HG02798 (cell line): ENCODE measurements around the gene UBE2D2.

Source experiments
- ATAC-seq: cut with Tn5 transposase; IDR thresholded peaks from one replicate; pipeline ENCODE4 v1.9.1; 2021; ENCODE audit warnings: mild to moderate bottlenecking; ENCODE audit not compliant: unreplicated experiment, poor library complexity

UBE2D2 gene

DNA sequence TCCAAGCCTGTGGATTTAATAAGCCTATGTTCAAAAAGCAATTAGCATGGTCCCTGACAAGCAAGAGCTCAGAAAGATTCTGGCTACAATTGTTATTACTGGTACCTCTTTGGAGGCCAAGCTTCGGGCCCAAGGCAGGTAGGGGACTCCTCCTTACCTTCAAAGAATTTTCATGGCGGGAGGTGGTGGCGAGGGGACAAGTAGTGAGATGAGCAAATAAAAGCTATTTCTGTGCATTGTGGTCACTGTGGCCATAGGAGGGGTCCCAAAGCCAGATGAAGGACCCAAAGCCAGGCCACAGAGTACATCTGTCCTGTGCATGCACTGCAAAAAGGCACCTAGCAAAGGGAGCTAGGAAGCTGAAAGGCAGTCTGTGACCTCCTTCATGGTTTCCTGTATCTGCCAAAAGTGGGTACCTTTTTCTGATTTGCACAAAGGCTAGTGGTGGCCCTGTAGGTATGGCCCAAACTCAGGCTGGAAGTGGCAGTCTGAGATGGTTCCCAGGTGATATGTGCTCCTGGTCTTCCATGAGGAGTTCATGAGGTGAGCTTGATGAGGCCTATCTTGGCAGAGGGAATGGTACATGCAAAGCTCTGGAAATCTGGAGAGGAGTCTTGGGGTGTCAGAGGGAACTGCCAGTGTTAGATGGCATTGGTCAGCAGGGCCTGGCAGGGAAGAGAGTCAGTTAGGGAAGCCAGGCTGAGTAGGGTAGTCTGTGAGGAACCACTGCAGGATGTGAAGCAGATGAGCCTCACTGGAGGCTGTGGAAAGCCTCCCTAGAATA is 83.7 kb downstream of the UBE2D2 start:
- no peak for ATAC-seq

DNA sequence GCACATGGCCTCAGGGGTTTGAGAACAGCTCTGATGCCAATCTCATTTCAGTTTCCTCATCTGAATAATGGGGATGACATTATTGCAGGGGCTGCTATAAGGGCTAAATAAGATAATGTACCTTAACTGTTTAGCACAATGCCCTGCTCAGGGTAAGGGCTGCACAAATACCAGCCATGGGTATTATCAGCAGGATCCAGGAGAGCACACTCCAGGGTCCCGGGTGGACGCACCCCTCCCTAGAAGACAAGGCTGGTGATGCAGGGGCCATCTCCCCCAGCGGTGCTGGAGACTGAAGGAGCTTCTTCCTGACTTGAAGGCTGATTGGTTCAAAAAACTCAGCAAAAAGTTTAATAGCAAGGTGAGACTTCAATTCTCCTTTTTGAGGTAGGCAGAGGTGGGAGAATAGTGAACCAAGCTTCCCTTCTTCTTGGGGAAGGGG is 84.3 kb downstream of the UBE2D2 start:
- no peak for ATAC-seq

DNA sequence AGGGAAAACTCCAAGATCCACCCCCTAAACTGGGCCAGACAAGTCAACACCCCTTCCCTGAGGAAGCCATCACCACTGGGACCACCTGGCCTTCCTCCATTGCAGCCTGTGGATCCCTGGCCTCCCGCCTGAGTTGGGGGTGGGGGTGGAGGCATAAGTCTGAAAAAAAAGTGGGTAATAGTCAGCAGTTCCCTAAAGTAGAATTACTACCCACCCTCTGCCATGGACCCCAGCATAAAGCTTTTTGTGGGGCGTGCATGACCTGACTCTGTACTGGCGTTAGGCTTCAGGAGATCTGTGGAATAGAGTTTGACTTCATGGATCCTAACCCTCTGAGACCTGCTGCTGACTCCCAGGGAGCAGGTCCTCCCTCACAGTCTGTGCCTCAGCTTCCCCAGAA is 85.0 kb downstream of the UBE2D2 start:
- no peak for ATAC-seq

DNA sequence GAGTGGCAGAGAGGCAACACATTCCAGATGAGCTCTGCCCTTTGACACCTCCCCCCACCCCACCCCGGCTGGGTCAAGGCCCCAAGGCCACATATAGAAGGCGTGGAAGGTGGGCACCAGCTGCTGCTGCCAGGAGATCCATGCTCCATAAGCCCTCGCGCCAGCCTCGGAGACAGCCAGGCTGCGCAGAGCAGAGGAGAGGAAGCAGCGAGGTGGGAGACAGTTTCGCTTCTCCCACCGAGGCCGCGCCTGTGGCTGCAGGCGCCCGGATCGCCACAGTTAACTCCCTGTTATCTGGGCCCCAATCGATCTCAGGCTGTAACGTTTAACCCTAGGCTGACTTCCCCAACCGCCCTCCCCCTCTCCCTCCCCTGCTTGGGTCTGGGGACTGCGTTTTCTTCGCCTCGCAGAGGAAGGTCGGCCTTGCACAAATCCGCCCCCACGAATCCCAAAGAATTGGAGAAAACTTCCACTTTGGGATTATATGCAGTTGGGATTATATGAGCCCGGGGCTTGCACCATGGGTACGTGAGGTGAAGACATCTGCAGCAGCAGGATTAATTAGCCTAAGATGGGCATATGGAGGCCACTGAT is 85.9 kb downstream of the UBE2D2 start:
- no peak for ATAC-seq

DNA sequence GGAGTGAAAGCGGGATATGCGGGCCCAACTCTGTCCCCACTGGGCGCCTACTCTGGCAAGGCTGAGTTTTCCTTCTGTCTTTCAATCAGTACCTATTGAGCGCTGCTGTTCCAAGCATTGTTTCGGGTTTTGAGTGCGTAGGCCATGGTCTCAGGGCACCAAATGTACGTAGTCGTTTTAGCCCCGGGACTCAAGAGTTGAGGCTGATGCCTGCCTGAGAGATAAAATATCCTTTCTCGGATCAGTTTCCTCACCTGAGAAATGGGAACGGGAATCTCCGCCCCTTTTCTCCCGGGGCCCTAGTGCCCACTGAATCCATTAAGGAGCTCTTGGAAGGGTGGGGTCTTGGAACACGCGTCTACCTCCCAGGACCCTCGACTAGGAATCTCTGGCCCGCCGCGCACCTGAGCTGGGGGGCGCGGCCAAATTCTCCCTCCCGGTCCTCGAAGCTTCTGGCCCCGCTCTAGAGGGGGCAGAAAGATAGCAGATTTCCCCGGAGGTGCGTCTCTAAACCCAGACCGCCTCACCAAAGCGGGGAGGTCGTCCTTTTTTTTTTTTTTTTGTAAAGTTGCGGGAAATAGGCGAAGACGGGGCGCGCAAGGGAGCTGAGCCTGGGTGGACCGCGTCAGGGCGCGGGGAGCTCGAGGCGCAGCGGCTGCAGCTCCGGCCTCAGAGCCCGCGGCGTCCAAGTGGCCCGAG is 86.5 kb downstream of the UBE2D2 start:
- ATAC-seq, result no peak

DNA sequence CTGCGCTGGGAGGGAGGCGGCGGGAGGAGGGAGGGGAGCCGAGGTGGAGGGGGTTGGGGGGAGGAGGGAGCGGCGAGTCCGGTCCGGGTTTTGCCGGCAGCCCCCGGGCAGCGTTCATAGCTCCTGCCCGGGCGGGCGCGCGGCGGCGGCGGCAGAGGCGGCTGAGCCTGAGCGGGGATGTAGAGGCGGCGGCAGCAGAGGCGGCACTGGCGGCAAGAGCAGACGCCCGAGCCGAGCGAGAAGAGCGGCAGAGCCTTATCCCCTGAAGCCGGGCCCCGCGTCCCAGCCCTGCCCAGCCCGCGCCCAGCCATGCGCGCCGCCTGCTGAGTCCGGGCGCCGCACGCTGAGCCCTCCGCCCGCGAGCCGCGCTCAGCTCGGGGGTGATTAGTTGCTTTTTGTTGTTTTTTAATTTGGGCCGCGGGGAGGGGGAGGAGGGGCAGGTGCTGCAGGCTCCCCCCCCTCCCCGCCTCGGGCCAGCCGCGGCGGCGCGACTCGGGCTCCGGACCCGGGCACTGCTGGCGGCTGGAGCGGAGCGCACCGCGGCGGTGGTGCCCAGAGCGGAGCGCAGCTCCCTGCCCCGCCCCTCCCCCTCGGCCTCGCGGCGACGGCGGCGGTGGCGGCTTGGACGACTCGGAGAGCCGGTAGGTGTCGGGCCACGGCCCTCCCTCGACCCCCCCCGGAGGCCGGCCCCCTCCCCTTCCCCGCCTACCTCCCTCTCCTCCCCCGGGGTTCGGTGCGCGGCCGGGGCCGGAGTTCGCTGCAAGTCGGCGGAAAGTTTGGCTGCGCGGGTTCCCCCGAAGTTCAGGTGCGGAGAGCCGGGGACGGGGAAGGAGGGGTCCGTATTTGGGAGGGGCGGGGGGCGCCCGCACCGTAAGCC is 87.3 kb downstream of the UBE2D2 start, which contains the start of gene CXXC5:
Gene CXXC5 (plus strand): TSS at position 145 of the 877 bp plus-strand sequence. CDS start 32,175 bp downstream, outside the sequence.
- peak; percentile 35 for ATAC-seq

DNA sequence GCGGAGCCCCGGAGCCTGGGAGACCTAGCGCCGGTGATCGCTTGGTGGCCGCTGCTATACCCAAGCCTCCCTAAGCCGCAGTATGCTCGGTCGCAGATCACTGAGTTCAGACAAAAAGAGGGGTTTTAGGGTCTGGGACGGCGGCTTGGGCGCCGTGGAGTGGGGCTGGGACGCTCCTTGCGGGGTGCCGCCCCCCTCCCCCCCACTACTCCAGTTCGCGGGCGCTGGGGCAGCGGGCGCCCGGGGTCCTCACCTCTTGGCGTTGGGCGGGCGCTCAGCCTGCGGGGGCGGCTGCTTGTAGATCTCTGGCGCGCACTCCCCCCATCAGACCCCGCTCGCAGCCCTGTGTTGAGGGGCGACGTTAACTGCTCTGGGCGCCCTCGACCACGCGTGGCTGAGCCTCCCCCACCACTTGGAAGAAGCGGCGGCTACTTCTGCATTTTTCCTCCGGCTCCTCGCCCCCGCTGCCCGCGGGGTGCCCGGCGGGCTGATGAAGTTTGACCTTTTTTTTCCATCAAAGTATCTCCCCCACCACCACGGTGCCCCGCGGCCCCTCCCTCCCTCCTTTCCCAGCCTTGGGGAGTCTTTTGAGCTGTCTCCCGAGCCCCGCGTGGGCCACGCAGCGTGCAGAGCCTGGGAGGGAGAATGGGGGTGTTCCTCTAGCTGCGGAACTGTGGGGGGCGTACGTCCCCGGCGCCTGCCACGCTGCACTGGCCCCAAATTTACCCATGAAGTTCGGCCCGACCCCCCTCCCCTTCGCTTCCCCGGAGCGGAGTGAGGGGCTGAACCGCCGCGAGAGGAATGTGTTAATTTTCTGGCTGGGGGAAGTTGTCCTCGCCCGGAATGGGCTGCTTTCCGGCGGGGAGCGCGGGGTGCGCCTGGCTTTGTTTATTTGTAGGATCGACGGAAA is 88.2 kb downstream of the UBE2D2 start:
- peak; percentile 0 for ATAC-seq

DNA sequence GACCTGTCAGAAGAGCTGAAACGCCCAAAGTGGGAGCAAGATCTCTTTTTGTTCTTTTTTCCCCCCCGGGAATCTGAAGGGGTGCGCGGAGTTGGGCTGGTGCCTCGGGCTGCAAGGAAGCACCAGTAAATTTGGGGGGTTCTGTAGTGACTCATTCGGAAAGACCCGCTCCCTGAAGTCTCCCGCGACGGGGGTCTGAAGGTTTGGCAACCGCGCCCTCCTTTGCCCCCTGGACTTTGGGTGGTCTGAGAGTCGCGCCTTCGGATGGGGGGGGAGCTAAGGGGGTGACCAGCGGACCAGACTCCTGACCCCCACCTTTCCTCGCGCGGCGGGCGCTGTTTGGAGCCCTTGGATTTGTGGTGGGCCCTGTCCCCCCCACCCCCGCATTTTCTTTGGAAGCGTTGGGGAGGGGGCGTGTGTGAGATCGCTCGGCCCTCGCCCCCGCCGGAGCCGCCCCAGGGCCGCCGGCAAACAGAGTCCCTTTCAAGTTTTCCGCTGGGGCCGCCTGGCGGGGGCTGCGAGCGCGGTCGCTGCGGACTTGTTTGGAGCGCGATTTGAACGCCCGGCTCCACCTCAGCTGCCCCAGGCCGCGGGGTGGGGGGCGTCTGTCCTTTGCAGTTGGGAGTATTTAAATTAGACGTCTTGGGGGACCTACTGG is 89.0 kb downstream of the UBE2D2 start:
- ATAC-seq, result no peak

DNA sequence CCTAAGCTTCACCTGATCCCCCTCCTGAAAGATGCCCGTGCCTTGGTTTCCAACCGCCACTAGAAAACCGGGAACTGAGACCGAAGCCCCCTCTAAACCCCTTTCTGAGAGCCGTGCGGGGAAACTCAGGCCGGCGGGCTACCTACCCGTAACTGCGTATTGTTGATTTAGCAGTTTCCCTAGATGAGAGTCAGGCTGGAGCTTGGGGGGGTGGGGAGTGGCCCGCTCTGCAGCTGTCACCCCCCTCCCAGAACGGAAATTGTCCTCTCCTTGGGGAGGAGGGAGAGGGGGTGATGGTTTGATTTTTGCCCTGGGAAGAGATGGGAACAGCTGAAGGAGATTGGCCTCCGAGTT is 89.5 kb downstream of the UBE2D2 start:
- ATAC-seq, result no peak

DNA sequence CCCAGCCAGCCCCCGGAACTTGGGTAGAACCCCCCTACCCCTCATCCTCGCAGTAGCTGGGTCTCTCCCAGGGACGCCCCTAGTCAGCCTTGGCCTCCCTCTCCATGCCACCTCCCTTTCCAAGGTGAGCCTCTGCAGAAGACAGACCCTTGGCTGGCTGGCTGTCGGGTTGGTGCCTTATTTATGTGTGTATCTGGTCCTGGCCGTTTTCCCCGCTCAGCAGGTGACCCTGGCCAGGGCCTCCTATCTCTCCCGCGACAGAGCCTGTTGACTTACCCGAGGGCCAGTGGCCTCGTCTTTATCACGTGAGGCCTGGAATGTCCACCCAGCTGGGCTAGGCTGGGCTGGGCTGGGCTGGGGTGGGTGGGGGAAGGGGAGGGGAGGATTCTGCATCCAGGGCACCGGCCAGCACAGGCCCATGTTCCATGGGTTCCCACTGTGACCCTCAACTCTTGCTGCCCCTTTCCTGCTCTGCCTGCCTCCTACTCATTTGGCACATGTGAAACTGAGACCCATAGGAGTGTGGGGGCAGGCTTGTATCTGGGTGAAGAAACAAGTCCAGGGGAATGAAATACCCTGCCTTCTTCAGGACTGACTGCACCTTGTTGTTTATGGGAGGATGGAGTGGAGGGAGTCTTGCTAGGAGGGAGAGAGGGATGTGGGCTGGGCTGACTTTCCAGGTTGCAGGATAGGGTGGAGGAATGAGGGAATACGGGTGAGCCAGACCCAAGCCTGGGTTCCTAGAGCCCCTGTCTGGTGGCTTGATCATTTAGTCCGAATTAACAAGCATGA is 90.1 kb downstream of the UBE2D2 start:
- ATAC-seq, result no peak

DNA sequence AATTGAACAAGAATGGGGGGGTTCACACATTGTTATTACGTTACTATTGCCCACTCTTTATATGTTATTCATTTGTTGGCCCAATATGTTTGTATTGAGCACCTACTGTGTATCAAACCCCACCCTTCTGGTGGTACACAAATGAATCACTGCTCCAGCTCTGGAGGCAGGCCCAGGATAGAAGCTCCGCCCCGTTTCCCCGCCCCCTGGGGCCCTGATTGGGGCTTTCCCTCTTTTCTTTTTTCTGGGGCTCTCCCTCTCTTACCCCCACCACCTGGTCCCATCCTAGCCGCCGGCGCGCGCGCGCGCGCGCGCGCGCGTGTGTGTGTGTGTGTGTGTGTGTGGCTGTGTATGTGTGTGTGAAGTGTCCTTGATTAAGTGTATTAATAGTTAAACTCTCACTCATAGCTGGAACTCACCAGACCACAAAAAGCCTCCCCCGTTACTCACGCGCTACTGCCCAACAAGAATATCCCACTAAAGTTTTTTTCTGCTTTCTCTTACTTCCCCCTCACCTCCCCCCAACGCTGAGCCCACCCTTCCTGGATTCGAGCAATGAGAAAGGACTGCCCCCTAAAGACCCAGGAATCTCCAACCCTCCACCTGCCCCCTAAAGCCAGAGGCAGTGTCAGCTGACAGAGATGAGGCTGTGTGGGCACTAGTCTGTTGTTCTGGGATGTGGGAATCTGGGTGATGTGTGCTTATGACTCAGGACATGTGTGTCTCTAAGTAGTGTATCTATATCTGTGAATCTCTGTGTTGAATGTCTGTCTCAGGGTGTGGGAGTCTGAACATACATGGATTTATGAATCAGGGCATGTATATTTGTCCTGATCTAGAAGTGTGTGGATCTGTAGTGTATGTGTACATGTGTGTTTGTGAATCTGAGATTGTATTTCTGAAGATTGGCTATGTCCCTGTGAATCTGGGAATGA is 91.0 kb downstream of the UBE2D2 start:
- ATAC-seq, result peak; percentile 51

DNA sequence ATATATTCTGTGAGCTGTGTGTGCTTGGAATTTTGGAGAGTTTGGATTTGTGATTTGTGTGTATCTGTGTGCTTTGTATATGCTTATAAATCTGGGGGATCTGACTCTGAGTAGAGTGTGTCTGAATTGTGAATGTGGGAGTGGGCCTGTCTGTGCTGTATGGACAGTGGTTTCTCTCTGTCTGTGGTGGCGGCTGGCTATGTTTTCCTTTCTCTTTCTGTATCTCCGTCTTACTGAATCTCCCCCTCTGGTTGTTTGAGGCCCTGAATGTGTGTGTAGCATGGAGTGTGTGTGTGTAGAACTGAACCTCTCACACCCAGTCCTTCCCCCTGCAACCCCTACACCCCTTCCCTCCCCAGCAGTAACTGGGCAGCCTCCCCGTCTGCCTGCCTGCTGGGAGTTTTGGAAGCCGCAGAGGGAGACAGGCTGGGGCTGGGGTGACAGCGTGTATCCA is 91.7 kb downstream of the UBE2D2 start:
- ATAC-seq, result peak; percentile 34

DNA sequence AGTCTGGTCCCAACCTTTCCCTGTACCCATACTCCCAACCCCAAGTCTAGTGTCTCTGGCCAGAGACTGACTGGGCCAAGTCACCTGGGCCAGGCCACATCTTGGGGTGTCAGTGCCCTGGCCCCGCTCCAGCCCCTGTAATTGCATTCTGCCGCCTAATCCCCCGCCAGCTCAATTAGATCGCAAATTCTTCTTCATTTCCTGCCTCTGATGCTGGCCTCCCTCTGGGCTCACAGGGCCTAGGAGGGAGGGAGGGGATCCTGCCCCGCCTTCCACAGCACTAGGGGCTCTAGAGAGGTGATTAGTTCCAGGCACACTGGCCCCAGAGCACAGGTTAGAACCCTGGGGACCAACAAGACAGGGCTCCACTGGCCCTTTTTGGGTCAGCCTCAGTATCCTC is 92.5 kb downstream of the UBE2D2 start:
- ATAC-seq, result no peak

DNA sequence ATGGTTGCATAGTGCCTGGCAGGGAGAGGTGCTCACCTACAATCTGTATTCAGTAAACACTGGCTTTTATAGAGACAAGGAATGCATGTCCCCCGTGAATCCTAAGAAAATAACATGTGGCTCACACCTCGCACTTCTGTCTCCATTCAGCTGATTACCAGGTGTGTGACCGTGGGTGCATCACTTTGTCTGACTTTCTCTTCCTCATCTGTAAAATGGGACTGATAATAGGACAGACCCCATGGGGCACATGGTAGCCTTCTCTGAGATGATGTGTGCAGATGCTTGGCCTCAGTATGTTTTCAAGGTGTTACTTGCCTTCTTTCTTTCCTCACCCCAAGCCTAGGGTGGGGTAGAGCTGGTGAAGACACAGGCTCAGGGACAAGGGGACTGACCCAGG is 93.3 kb downstream of the UBE2D2 start:
- ATAC-seq, result no peak

DNA sequence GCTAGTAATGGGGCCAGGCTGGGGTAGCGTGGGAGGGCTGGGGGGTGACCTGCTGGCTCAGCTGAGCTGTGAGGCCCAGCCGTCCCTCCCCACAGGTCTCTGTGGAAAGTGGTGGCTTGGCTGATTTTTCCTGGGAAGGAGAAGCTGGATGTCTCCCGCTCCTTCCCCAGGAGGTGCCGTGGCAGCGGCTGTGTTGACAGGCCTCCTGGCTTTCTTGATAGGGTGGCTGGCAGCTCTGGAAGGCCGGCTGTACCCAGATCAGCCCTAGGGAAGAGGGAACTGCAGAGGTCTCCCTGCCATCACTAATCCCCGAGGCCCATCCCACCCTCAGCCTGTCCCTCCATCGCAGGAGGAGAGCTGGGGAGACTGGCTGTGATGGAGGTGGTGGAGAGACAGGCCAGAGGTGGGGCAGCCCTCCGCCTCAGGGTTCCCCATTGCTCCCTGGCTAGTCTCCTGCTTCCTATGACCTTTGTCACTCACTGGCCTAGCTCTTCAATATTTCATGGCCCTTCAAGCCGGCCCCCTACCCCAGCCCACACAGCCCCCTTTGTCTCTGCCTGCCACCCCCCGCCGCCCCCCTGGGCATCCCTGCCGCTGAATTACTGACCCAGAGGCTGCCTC is 93.8 kb downstream of the UBE2D2 start:
- no peak for ATAC-seq

DNA sequence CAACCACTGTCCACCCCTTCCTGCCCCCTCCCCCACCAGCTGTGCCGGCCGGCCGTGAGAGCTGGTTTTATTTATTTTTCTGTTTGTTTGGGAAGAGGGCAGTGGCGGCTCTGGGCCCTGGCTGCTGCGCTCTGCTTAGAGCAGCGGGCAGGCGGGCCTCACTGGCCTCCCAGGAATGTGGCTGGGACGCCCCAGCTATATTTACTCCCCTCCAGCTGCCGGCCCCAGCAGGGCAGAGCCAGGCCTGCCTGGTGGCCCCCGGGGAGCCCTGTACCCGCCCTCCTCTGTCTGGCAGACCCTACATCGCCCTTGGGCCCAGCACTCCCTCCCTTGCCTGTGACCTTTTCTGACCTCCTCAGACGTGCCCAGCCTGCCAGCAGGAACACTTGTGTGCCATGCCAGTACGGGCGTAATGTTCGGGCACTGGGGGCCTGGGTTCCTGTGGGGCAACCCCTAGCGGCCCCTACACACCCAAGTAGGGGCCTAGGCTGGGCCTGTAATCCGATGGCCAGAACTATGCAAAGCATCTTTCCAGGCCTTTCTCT is 94.7 kb downstream of the UBE2D2 start:
- ATAC-seq, result no peak
